ENCODE measurements around the gene DHX58.

Gene DHX58

GRCh38 chr17:42079541-42079940 lies 33.0 kb downstream of the DHX58 start:
- no peak for DNase-seq

GRCh38 chr17:42078396-42079043 lies 34.0 kb downstream of the DHX58 start:
- DNase-seq = no peak

GRCh38 chr17:42077755-42078154 lies 34.8 kb downstream of the DHX58 start:
- no peak for DNase-seq

GRCh38 chr17:42076797-42077559 lies 35.5 kb downstream of the DHX58 start:
- no peak for DNase-seq

- no peak for DNase-seq
Observed at GRCh38 chr17:42075789-42076188, 36.7 kb downstream of the DHX58 start.

GRCh38 chr17:42072323-42073187 lies 40.0 kb downstream of the DHX58 start:
- no peak for DNase-seq

- DNase-seq = no peak
Observed at GRCh38 chr17:42071810-42072209, 40.7 kb downstream of the DHX58 start.

GRCh38 chr17:42068979-42069378 lies 43.5 kb downstream of the DHX58 start:
- no peak for DNase-seq

GRCh38 chr17:42067371-42068091 lies 45.0 kb downstream of the DHX58 start:
- DNase-seq = no peak

- DNase-seq = no peak
Observed at GRCh38 chr17:42065201-42065600, 47.3 kb downstream of the DHX58 start.

- no peak for DNase-seq
Observed at GRCh38 chr17:42062681-42063080, 49.8 kb downstream of the DHX58 start.

GRCh38 chr17:42061646-42062487 lies 50.6 kb downstream of the DHX58 start:
- no peak for DNase-seq

GRCh38 chr17:42060231-42060630 lies 52.3 kb downstream of the DHX58 start:
- DNase-seq = no peak

- DNase-seq = no peak
Observed at GRCh38 chr17:42059815-42060214, 52.7 kb downstream of the DHX58 start.

- no peak for DNase-seq
Observed at GRCh38 chr17:42058063-42058462, 54.5 kb downstream of the DHX58 start.

GRCh38 chr17:42056635-42057034 lies 55.9 kb downstream of the DHX58 start:
- no peak for DNase-seq

GRCh38 chr17:42055496-42055895 lies 57.0 kb downstream of the DHX58 start:
- no peak for DNase-seq

GRCh38 chr17:42055027-42055426 lies 57.5 kb downstream of the DHX58 start:
- DNase-seq = no peak

- DNase-seq = no peak
Observed at GRCh38 chr17:42053731-42054500, 58.6 kb downstream of the DHX58 start.

GRCh38 chr17:42052346-42052877 lies 60.1 kb downstream of the DHX58 start:
- DNase-seq = no peak

- DNase-seq = no peak
Observed at GRCh38 chr17:42051645-42052044, 60.9 kb downstream of the DHX58 start.
